ENCODE measurements around the gene HINFP.

- TF ChIP-seq POLR2A (IDR thresholded peaks at IDR 0.05; ENCODE audit: low read depth, low read length) (no peak), POLR2AphosphoS5 (IDR thresholded peaks at IDR 0.05; ENCODE audit: low read depth, low read length) (no peak)
Observed at GRCh38 chr11:119156496-119156895, 35.1 kb downstream of the HINFP start.
